H9 (cell line): Measurements from ENCODE around the gene MYT1. TPM values are rescaled to one million over a fixed set of nuclear protein-coding genes. Genes with fewer than 3 reads are reported as not detected.

Source experiments
- DNase-seq: peaks from one replicate; pipeline ENCODE4 v3.0.0-alpha.2; 2017
- H2AFZ ChIP-seq: one replicate; pipeline ENCODE4 v1.6.1; 2013; ENCODE audit warnings: mild to moderate bottlenecking, low read length, control low read depth, moderate library complexity
- H2AK5ac ChIP-seq: 2 replicates; pipeline ENCODE4 v1.6.1; 2013; ENCODE audit warnings: low read length, control low read depth, mixed read lengths; ENCODE audit not compliant: insufficient read length
- H2BK120ac ChIP-seq: one replicate; pipeline ENCODE4 v1.6.1; 2013; ENCODE audit warnings: low read depth, mild to moderate bottlenecking, low read length, control low read depth, inconsistent platforms; ENCODE audit not compliant: poor library complexity, severe bottlenecking
- H2BK12ac ChIP-seq: 2 replicates; pipeline ENCODE4 v1.6.1; 2013; ENCODE audit warnings: low read length, control low read depth, mixed read lengths, low read depth; ENCODE audit not compliant: insufficient read length
- H2BK15ac ChIP-seq: 2 replicates; pipeline ENCODE4 v1.6.1; 2013; ENCODE audit warnings: low read depth, low read length, control low read depth
- H2BK20ac ChIP-seq: one replicate; pipeline ENCODE4 v1.6.1; 2013; ENCODE audit warnings: low read depth, mild to moderate bottlenecking, low read length, control low read depth, inconsistent platforms; ENCODE audit not compliant: poor library complexity, severe bottlenecking
- H2BK5ac ChIP-seq: 2 replicates; pipeline ENCODE4 v1.6.1; 2013; ENCODE audit warnings: low read length, control low read depth, mixed read lengths; ENCODE audit not compliant: insufficient read length
- H3K14ac ChIP-seq: 2 replicates; pipeline ENCODE4 v1.6.1; 2013; ENCODE audit warnings: low read length, control low read depth; ENCODE audit not compliant: insufficient read depth
- H3K18ac ChIP-seq: 2 replicates; pipeline ENCODE4 v1.6.1; 2013; ENCODE audit warnings: low read depth, mild to moderate bottlenecking, mixed read lengths, low read length, control low read depth; ENCODE audit not compliant: insufficient read length
- H3K23ac ChIP-seq: 2 replicates; pipeline ENCODE4 v1.6.1; 2013; ENCODE audit warnings: low read length, control low read depth, mixed read lengths, low read depth; ENCODE audit not compliant: insufficient read length
- H3K23me2 ChIP-seq: 2 replicates; pipeline ENCODE4 v1.6.1; 2013; ENCODE audit warnings: low read depth, mild to moderate bottlenecking, mixed read lengths, low read length, control low read depth; ENCODE audit not compliant: insufficient read length, poor library complexity, severe bottlenecking
- H3K27ac ChIP-seq: 2 replicates; pipeline ENCODE4 v1.5.1; 2013; ENCODE audit warnings: low read length, control low read depth, mixed read lengths, low read depth; ENCODE audit not compliant: insufficient read length
- H3K27me3 ChIP-seq: 2 replicates; pipeline ENCODE4 v1.6.1; 2013; ENCODE audit warnings: low read length, control low read depth, inconsistent platforms; ENCODE audit not compliant: insufficient read depth
- H3K4ac ChIP-seq: 2 replicates; pipeline ENCODE4 v1.6.1; 2013; ENCODE audit warnings: low read depth, mild to moderate bottlenecking, control low read depth, inconsistent platforms, low read length, moderate library complexity
- H3K4me1 ChIP-seq: 2 replicates; pipeline ENCODE4 v1.6.1; 2013; ENCODE audit warnings: low read length, control low read depth, inconsistent platforms; ENCODE audit not compliant: insufficient read depth
- H3K4me2 ChIP-seq: 2 replicates; pipeline ENCODE4 v1.6.1; 2013; ENCODE audit warnings: low read length, control low read depth, mixed read lengths; ENCODE audit not compliant: insufficient read length, insufficient read depth
- H3K56ac ChIP-seq: 2 replicates; pipeline ENCODE4 v1.6.1; 2013; ENCODE audit warnings: low read depth, mild to moderate bottlenecking, mixed read lengths, low read length, control low read depth; ENCODE audit not compliant: insufficient read length
- H3K79me1 ChIP-seq: 2 replicates; pipeline ENCODE4 v1.6.1; 2013; ENCODE audit warnings: low read depth, mild to moderate bottlenecking, moderate library complexity, low read length, control low read depth, inconsistent platforms; ENCODE audit not compliant: insufficient read depth, poor library complexity, severe bottlenecking
- H3K79me2 ChIP-seq: 2 replicates; pipeline ENCODE4 v1.6.1; 2013; ENCODE audit warnings: low read length, control low read depth, inconsistent platforms; ENCODE audit not compliant: insufficient read depth
- H3K9ac ChIP-seq: 2 replicates; pipeline ENCODE4 v1.6.1; 2013; ENCODE audit warnings: low read length, control low read depth, mixed read lengths; ENCODE audit not compliant: insufficient read length; ENCODE audit errors: extremely low read depth
- H3K9me3 ChIP-seq: one replicate; pipeline ENCODE4 v1.6.1; 2013; ENCODE audit warnings: low read depth, low read length, inconsistent platforms; ENCODE audit not compliant: control insufficient read depth
- H3T11ph ChIP-seq: one replicate; pipeline ENCODE4 v1.6.1; 2013; ENCODE audit warnings: mild to moderate bottlenecking, low read length, control low read depth, inconsistent platforms
- H4K20me1 ChIP-seq: one replicate; pipeline ENCODE4 v1.6.1; 2013; ENCODE audit not compliant: control insufficient read depth, insufficient read length, insufficient read depth
- H4K5ac ChIP-seq: 2 replicates; pipeline ENCODE4 v1.6.1; 2013; ENCODE audit warnings: low read depth, mild to moderate bottlenecking, mixed read lengths, low read length, control low read depth; ENCODE audit not compliant: insufficient read length
- H4K8ac ChIP-seq: replicated peaks from 2 replicates; pipeline ENCODE4 v1.6.1; 2013; ENCODE audit warnings: low read length, control low read depth, mixed read lengths, low read depth; ENCODE audit not compliant: insufficient read length
- H4K91ac ChIP-seq: 2 replicates; pipeline ENCODE4 v1.6.1; 2013; ENCODE audit warnings: low read depth, mild to moderate bottlenecking, moderate library complexity, mixed read lengths, low read length, control low read depth; ENCODE audit not compliant: insufficient read length
- H3K27ac Mint-ChIP-seq, 3 experiments: 2 replicates in 2 of 3; 3 replicates in 1 of 3; pipeline ENCODE4 v1.8.0; 2020 to 2021; ENCODE audit warnings: mixed read lengths in 3 of 3, mild to moderate bottlenecking in 1 of 3, moderate library complexity in 1 of 3
- H3K27me3 Mint-ChIP-seq: 2 replicates; pipeline ENCODE4 v1.8.0; 2021; ENCODE audit warnings: low read depth, mild to moderate bottlenecking, moderate library complexity, mixed read lengths
- H3K36me3 Mint-ChIP-seq, 3 experiments: 2 replicates in 2 of 3; 3 replicates in 1 of 3; pipeline ENCODE4 v1.8.0; 2020 to 2021; ENCODE audit warnings: low read depth in 3 of 3, mixed read lengths in 3 of 3; ENCODE audit not compliant: insufficient read depth in 1 of 3
- H3K4me1 Mint-ChIP-seq, 2 experiments: 2 replicates each; pipeline ENCODE4 v1.8.0; 2020; ENCODE audit warnings: mixed read lengths in 2 of 2
- H3K4me3 Mint-ChIP-seq, 2 experiments: 2 replicates in 1 of 2; 3 replicates in 1 of 2; pipeline ENCODE4 v1.8.0; 2020 to 2021; ENCODE audit warnings: mild to moderate bottlenecking in 2 of 2, mixed read lengths in 2 of 2, moderate library complexity in 1 of 2
- H3K9me3 Mint-ChIP-seq, 2 experiments: 2 replicates in 1 of 2; 3 replicates in 1 of 2; pipeline ENCODE4 v1.8.0; 2020; ENCODE audit warnings: mild to moderate bottlenecking in 2 of 2, mixed read lengths in 2 of 2, moderate library complexity in 1 of 2
- WGBS: extraction: QIAGEN DNeasy Blood & Tissue Kit; methylation state at CpG from one replicate; pipeline ENCODE4 v1.1.7; 2013; ENCODE audit warnings: missing lambda C conversion rate, low lambda C conversion rate, mixed read lengths; ENCODE audit not compliant: insufficient read length; ENCODE audit errors: extremely low coverage; 5-methylcytosine and 5-hydroxymethylcytosine counted together
- total RNA-seq: library from RNA; stranded (reverse); gene quantifications from 2 replicates; pipeline ENCODE4 v1.2.1, GENCODE V29; 2021
- TF ChIP-seq, protein P1 (sequence below): fragments of 200-600 bp; sonication (generic); conservative IDR thresholded peaks from 3 replicates; pipeline ENCODE4 v1.8.0; 2021; ENCODE audit warnings: antibody characterized with exemption, mild to moderate bottlenecking

Gene MYT1
- total RNA-seq, 1 experiment from 2014 or later: 0.79 TPM

DNA sequence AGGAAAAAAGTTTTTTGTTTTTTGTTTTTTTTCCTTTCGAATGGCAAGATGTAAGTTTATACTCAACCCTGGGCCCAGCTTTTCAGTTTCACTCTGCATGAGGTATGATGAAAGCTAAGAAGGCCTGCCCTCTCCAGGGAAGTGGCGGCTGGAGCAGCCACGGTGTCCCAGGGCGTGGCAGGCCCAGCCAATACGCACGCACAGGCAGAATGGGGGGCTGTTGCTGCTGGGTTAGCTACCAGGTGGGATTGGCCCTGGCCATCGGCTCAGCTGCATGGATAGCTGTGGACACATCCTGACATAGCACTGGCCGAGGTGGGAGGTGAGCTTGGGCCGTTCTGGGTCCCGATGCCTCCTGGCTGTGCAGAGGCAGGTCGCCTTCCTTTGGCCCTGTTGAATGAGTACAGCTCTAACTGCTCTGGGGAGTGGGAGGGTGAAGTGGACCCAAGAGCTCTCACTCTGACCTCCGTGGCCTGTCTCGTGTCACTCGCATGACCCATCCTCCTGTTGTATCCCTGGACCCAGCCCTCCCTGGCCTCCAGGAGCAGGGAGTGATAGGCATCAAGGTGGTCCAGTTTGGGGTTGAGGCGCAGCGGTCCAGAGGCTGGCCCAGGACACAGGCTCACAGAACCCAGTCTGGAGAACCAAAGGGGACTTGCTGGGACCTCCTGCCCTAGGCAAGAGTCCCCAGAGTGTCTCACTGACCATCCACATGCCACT, 18.1 kb downstream of the MYT1 start:
- Histone ChIP-seq H2BK12ac (no peak overlapping the region), H3K18ac (no peak overlapping the region), H3K23me2 (no peaks in the 10 kb centered on the region), H3K79me2 (no peaks in the 10 kb centered on the region), H3K27me3 (no peaks in the 10 kb centered on the region), H3K4me1 (no peaks in the 10 kb centered on the region), H3K4ac (no peak overlapping the region), H3K56ac (no peak overlapping the region), H2BK120ac (no peak overlapping the region), H4K91ac (no peak overlapping the region), H3K23ac (no peak overlapping the region), H2AK5ac (no peak overlapping the region), H3K14ac (no peak overlapping the region), H3K27ac (no peak overlapping the region), H4K5ac (no peak overlapping the region), H2BK5ac (no peak overlapping the region), H3K9me3 (no peaks in the 10 kb centered on the region), H2AFZ (no peak overlapping the region), H2BK15ac (no peak overlapping the region), H4K20me1 (no peaks in the 10 kb centered on the region), H2BK20ac (no peak overlapping the region), H3K79me1 (no peaks in the 10 kb centered on the region), H3K9ac (no peak overlapping the region), H4K8ac (no peak overlapping the region), H3T11ph (no peak overlapping the region), H3K4me2 (no peak overlapping the region)
- Mint-ChIP-seq H3K4me1 (peaks cover 9 to 10% of the 10 kb centered on the region in 2 experiments), H3K36me3 (peaks cover 8 to 15% (median 8%) of the 10 kb centered on the region in 3 experiments; a peak in 6 of 7 replicates), H3K27ac (no peak overlapping the region; a peak in 1 of 7 replicates), H3K27me3 (peaks cover 30% of the 10 kb centered on the region), H3K4me3 (no peak overlapping the region), H3K9me3 (peaks cover 9 to 17% of the 10 kb centered on the region in 2 experiments)
- no peak for DNase-seq
- TF ChIP-seq, protein P1, sequence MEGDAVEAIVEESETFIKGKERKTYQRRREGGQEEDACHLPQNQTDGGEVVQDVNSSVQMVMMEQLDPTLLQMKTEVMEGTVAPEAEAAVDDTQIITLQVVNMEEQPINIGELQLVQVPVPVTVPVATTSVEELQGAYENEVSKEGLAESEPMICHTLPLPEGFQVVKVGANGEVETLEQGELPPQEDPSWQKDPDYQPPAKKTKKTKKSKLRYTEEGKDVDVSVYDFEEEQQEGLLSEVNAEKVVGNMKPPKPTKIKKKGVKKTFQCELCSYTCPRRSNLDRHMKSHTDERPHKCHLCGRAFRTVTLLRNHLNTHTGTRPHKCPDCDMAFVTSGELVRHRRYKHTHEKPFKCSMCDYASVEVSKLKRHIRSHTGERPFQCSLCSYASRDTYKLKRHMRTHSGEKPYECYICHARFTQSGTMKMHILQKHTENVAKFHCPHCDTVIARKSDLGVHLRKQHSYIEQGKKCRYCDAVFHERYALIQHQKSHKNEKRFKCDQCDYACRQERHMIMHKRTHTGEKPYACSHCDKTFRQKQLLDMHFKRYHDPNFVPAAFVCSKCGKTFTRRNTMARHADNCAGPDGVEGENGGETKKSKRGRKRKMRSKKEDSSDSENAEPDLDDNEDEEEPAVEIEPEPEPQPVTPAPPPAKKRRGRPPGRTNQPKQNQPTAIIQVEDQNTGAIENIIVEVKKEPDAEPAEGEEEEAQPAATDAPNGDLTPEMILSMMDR: no peak
- WGBS: no CpG with 5 or more reads among the region's 16 CpGs
